ENCODE results near the gene SP4.

SP4 gene

DNA sequence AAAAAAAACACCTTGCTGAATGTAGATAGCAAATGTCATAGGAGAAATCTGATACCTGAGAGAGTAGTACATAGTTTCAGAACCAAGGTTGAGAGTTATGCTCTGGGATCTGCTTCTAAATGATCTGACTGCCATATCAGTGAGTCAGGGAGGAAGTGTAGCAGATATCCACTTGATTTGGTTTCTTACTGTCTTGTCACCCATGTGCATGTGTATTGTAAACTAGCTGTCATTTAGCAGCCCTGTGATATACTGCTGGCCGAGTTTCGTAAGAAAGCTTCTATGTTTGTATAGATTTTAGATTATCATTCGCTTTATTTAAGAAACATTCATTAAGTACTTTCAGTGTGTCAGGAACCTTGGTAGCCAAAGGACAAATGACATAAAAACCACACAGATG is 42.0 kb downstream of the SP4 start:
- Histone ChIP-seq H3K4me3 (ENCODE audit: low read depth in 1 of 2, low read length in 2 of 2) (no peak overlapping the region), H3K9ac (ENCODE audit: low read depth, low read length) (no peak overlapping the region), H3K27ac (ENCODE audit: low read length) (no peak overlapping the region), H4K20me1 (ENCODE audit: insufficient read depth, low read length) (peaks cover 3% of the 10 kb centered on the region; the same call in 1 of the 2 replicates), H3K27me3 (ENCODE audit: insufficient read depth, low read length, poor library complexity) (no peaks in the 10 kb centered on the region), H3K36me3 (ENCODE audit: insufficient read depth, low read length) (no peaks in the 10 kb centered on the region), H3K4me2 (ENCODE audit: insufficient read depth, low read length) (no peak overlapping the region), H3K79me2 (ENCODE audit: insufficient read depth, low read length) (peaks cover 3% of the 10 kb centered on the region; the same call in 1 of the 2 replicates), H3K4me1 (ENCODE audit: insufficient read depth, low read length) (no peaks in the 10 kb centered on the region), H2AFZ (ENCODE audit: low read depth, low read length) (no peak overlapping the region), H3K9me3 (ENCODE audit: insufficient read depth, low read length, severe bottlenecking) (no peaks in the 10 kb centered on the region)
- ATAC-seq (ENCODE audit: insufficient read depth, low read depth) = no peak
- no peak for DNase-seq
- TF ChIP-seq, protein P1, sequence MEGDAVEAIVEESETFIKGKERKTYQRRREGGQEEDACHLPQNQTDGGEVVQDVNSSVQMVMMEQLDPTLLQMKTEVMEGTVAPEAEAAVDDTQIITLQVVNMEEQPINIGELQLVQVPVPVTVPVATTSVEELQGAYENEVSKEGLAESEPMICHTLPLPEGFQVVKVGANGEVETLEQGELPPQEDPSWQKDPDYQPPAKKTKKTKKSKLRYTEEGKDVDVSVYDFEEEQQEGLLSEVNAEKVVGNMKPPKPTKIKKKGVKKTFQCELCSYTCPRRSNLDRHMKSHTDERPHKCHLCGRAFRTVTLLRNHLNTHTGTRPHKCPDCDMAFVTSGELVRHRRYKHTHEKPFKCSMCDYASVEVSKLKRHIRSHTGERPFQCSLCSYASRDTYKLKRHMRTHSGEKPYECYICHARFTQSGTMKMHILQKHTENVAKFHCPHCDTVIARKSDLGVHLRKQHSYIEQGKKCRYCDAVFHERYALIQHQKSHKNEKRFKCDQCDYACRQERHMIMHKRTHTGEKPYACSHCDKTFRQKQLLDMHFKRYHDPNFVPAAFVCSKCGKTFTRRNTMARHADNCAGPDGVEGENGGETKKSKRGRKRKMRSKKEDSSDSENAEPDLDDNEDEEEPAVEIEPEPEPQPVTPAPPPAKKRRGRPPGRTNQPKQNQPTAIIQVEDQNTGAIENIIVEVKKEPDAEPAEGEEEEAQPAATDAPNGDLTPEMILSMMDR (IDR thresholded peaks at IDR 0.05; ENCODE audit: borderline replicate concordance, extremely low read depth, low read length, poor library complexity, severe bottlenecking) = no peak

DNA sequence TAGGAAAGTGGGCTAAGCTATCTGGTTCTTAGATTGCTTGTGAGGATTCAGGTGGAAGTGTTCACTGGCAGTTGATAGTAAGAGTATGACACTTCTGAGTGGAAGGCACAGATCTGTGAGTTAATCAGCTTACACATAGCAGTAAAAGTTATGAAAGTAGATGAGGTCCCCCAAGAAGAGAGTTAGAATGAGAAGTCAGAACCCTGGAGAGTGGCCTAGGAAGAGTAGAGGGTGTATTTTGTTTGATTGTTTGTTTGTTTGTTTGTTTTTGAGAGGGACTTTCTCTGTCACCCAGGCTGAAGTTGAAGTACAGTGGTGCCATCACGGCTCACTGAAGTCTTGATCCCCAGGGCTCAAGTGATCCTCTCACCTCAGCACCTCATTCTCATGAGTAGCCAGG is 44.1 kb downstream of the SP4 start:
- TF ChIP-seq, protein P1 (IDR thresholded peaks at IDR 0.05; ENCODE audit: borderline replicate concordance, extremely low read depth, low read length, poor library complexity, severe bottlenecking) = no peak
- TF ChIP-seq EZH2 (IDR thresholded peaks at IDR 0.05; ENCODE audit: borderline replicate concordance, low read depth, low read length, severe bottlenecking) = no peak

DNA sequence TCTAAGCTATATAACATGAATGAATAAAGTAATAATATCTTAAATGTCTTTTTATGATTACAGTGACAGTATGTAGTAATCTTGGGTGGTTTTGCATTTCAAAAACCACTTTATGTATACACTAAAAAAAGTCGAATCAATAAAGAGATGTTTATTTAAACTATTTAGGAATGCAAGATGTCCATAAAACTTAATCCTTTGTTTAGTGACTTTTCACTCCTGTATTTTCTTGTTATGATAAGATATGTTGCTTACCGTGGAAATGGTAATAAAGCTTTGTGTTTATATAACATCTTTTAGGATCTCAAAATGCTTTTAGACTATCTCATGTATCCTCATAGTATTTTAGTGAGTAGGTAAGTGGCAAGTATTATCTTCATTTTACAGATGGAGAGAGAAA is 48.5 kb downstream of the SP4 start:
- no peaks in the 10 kb centered on the region for H3K4me1 ChIP-seq (ENCODE audit: insufficient read depth, low read length)
- no peak overlapping the region for H3K27ac ChIP-seq (ENCODE audit: low read length)
- peaks cover 3% of the 10 kb centered on the region; the same call in 1 of the 2 replicates for H4K20me1 ChIP-seq (ENCODE audit: insufficient read depth, low read length)
- no peak overlapping the region for H3K9ac ChIP-seq (ENCODE audit: low read depth, low read length)
- H3K27me3 ChIP-seq (ENCODE audit: insufficient read depth, low read length, poor library complexity) = no peaks in the 10 kb centered on the region
- H2AFZ ChIP-seq (ENCODE audit: low read depth, low read length) = no peak overlapping the region
- TF ChIP-seq, protein P1 (IDR thresholded peaks at IDR 0.05; ENCODE audit: borderline replicate concordance, extremely low read depth, low read length, poor library complexity, severe bottlenecking) = no peak
- TF ChIP-seq EZH2 (IDR thresholded peaks at IDR 0.05; ENCODE audit: borderline replicate concordance, low read depth, low read length, severe bottlenecking) = no peak
- H3K36me3 ChIP-seq (ENCODE audit: insufficient read depth, low read length) = peaks cover 14% of the 10 kb centered on the region; the same call in 1 of the 2 replicates
- H3K4me2 ChIP-seq (ENCODE audit: insufficient read depth, low read length) = no peak overlapping the region
- H3K4me3 ChIP-seq (ENCODE audit: low read depth in 1 of 2, low read length in 2 of 2) = no peak overlapping the region
- H3K9me3 ChIP-seq (ENCODE audit: insufficient read depth, low read length, severe bottlenecking) = no peaks in the 10 kb centered on the region
- DNase-seq (no peak), ATAC-seq (ENCODE audit: insufficient read depth, low read depth) (no peak)
- H3K79me2 ChIP-seq (ENCODE audit: insufficient read depth, low read length) = 0 out of 2 replicates have a peak, but pooled peaks cover 3% of the 10 kb centered on the region

More for the DNA sequence above, 44.1 kb downstream of the SP4 start:
- DNase-seq (no peak), ATAC-seq (ENCODE audit: insufficient read depth, low read depth) (no peak)
- Histone ChIP-seq H3K36me3 (ENCODE audit: insufficient read depth, low read length) (peaks cover 1% of the 10 kb centered on the region; the same call in 1 of the 2 replicates), H3K9me3 (ENCODE audit: insufficient read depth, low read length, severe bottlenecking) (no peaks in the 10 kb centered on the region), H3K4me1 (ENCODE audit: insufficient read depth, low read length) (no peaks in the 10 kb centered on the region), H3K4me3 (ENCODE audit: low read depth in 1 of 2, low read length in 2 of 2) (no peak overlapping the region), H4K20me1 (ENCODE audit: insufficient read depth, low read length) (peaks cover 3% of the 10 kb centered on the region; the same call in 1 of the 2 replicates), H3K27ac (ENCODE audit: low read length) (no peak overlapping the region), H2AFZ (ENCODE audit: low read depth, low read length) (no peak overlapping the region), H3K4me2 (ENCODE audit: insufficient read depth, low read length) (no peak overlapping the region), H3K79me2 (ENCODE audit: insufficient read depth, low read length) (0 out of 2 replicates have a peak, but pooled peaks cover 3% of the 10 kb centered on the region), H3K9ac (ENCODE audit: low read depth, low read length) (no peak overlapping the region), H3K27me3 (ENCODE audit: insufficient read depth, low read length, poor library complexity) (no peaks in the 10 kb centered on the region)

Measured in DND-41 (cell line).